Keratinocyte (primary cell): ENCODE measurements around the gene CENPP.

Source experiments
- CTCF ChIP-seq, 3 experiments: IDR thresholded peaks in 1 of 3; conservative IDR thresholded peaks in 1 of 3; optimal IDR thresholded peaks in 1 of 3; 2 replicates in 2 of 3; 3 replicates in 1 of 3; pipeline versions ENCODE3 to v1.5.1; 2011; ENCODE audit warnings: low read length in 3 of 3, mild to moderate bottlenecking in 3 of 3, moderate library complexity in 2 of 3, control low read depth in 1 of 3, inconsistent platforms in 1 of 3; ENCODE audit not compliant: insufficient read depth in 2 of 3; ENCODE audit errors: extremely low read depth in 1 of 3
- EZH2 ChIP-seq: IDR thresholded peaks from one replicate; pipeline ENCODE4 v1.6.1; 2012; ENCODE audit warnings: inconsistent platforms, mild to moderate bottlenecking, low read length, moderate library complexity

GRCh38 chr9:92534204-92534603 is 208.5 kb downstream of the CENPP start:
- TF ChIP-seq CTCF (optimal IDR thresholded peaks at IDR 0.05 in 1 of 3, IDR thresholded peaks at IDR 0.05 in 1 of 3, conservative IDR thresholded peaks at IDR 0.05 in 1 of 3; ENCODE audit: extremely low read depth in 1 of 3, insufficient read depth in 2 of 3, low read length in 3 of 3) (no peak), EZH2 (no peak)
